K562 (cell line): ENCODE results near the gene CLEC4M. TPM values are rescaled to one million over a fixed set of nuclear protein-coding genes. Genes with fewer than 3 reads are reported as not detected.

Experiments used
- ZBTB40 ChIP-seq, 2 experiments: fragments of 450-650 bp in 1 of 2; sonication (generic) in 1 of 2; formaldehyde crosslinking in 1 of 2; IDR thresholded peaks; 2 replicates each; pipeline versions ENCODE4 v1.7.1 to v1.9.0; 2016 to 2022; ENCODE audit warnings: inconsistent platforms in 1 of 2, mild to moderate bottlenecking in 1 of 2, missing genetic modification reagents in 1 of 2
- polyA plus RNA-seq, 8 experiments: library from polyadenylated mRNA; depleted of rRNA in 4 of 8; stranded (reverse) in 5 of 8; unstranded in 3 of 8; fragments of >200 nt; fragmentation: Nextera tagmentation in 2 of 8; fragmentation: Illumina TruSeq in 1 of 8; extraction: Ambion mirVana in 2 of 8; extraction: Trizol in 1 of 8; gene quantifications; 2 replicates each; pipeline versions ENCODE4 v1.2.1 to v1.2.3, GENCODE V29; 2011 to 2014; ENCODE audit warnings: inconsistent platforms in 1 of 8, missing spikeins in 1 of 8
- total RNA-seq, 7 experiments: library from RNA; depleted of rRNA in 6 of 7; stranded (reverse); fragments of >200 nt in 6 of 7; fragmentation: Illumina TruSeq in 2 of 7; extraction: Trizol in 2 of 7; gene quantifications; 2 replicates each; pipeline versions ENCODE4 v1.2.1 to v1.2.3, GENCODE V29; 2011 to 2021; ENCODE audit warnings: low replicate concordance in 1 of 7

The CLEC4M gene
- total and polyA plus RNA-seq, 9 of the 15 experiments (the other 6 are each of a cell fraction or from before 2014, with no cell fraction given): 0.08 to 0.18 TPM; not detected in 7

GRCh38 chr19:7740682-7741054 lies 22.4 kb upstream of the CLEC4M start (continued):
- 0 out of 2 replicates have a peak, but pooled peaks have one; percentile 20 for TF ChIP-seq ZBTB40 (IDR thresholded peaks at IDR 0.05)
- TF ChIP-seq ZBTB40 (CRISPR knock-in tag; IDR thresholded peaks at IDR 0.05): no peak
